AG10803 (cell line): Measurements from ENCODE around the gene SDSL.

Experiments used
- DNase-seq: peaks from one replicate; pipeline ENCODE4 v3.0.0; 2010; ENCODE audit warnings: low read depth
- H3K4me3 ChIP-seq: 2 replicates; pipeline ENCODE4 v1.5.1; 2011; ENCODE audit warnings: mild to moderate bottlenecking, low read length, control low read depth
- CTCF ChIP-seq: conservative IDR thresholded peaks from 2 replicates; pipeline ENCODE4 v1.5.1; 2011; ENCODE audit warnings: mild to moderate bottlenecking, low read length, control low read depth, inconsistent platforms

SDSL gene

GRCh38 chr12:113457710-113458109 is 35.5 kb downstream of the SDSL start:
- TF ChIP-seq CTCF, result no peak
- DNase-seq, result no peak

GRCh38 chr12:113459981-113460380 is 37.8 kb downstream of the SDSL start:
- H3K4me3 ChIP-seq, result no peak overlapping the region
- DNase-seq, result no peak
- no peak for TF ChIP-seq CTCF

More at GRCh38 chr12:113457710-113458109, 35.5 kb downstream of the SDSL start:
- no peak overlapping the region for H3K4me3 ChIP-seq

- peak; percentile 25 for DNase-seq
- H3K4me3 ChIP-seq, result no peak overlapping the region
- TF ChIP-seq CTCF, result peak; percentile 62
Measured at GRCh38 chr12:113461666-113462065, 39.5 kb downstream of the SDSL start.

GRCh38 chr12:113462117-113462774 is 40.1 kb downstream of the SDSL start:
- H3K4me3 ChIP-seq, result peak overlapping the region; percentile 41
- TF ChIP-seq CTCF, result peak; percentile 95
- peak; percentile 69 for DNase-seq

- H3K4me3 ChIP-seq, result no peak overlapping the region
- TF ChIP-seq CTCF, result no peak
- DNase-seq, result no peak
Measured at GRCh38 chr12:113462998-113463745, 41.0 kb downstream of the SDSL start.

- TF ChIP-seq CTCF, result no peak
- H3K4me3 ChIP-seq, result no peak overlapping the region
- no peak for DNase-seq
Measured at GRCh38 chr12:113463746-113464451, 41.7 kb downstream of the SDSL start.
